HCT116 (cell line): ENCODE data around the gene OAT. TPM values are rescaled to one million over a fixed set of nuclear protein-coding genes. Genes with fewer than 3 reads are reported as not detected.

Experiments
- ATAC-seq: fragments of 200-7000 bp; cut with Tn5 transposase; 2 replicates; pipeline ENCODE4 v1.9.1; 2020; ENCODE audit warnings: mild to moderate bottlenecking, moderate library complexity
- BruUV-seq: library from RNA; stranded (reverse); fragments of 400-500 nt; replicated peaks from 2 replicates; lab custom pipeline; 2021; lab: Mats Ljungman, UMichigan
- CTCF ChIA-PET: fragments of 300-600 bp; sonication (Branson Sonifier 250); formaldehyde crosslinking; loops from one replicate; lab custom pipeline; 2021; ENCODE audit warnings: antibody characterized with exemption; lab: Charles Lee
- POLR2A ChIA-PET: fragments of 300-600, 350-600 bp; sonication (Branson Sonifier 250); formaldehyde crosslinking; loops from one replicate; lab custom pipeline; 2021; ENCODE audit warnings: antibody characterized with exemption; lab: Charles Lee
- RAD21 ChIA-PET, 2 experiments: fragments of 300-600 bp; sonication (Branson Sonifier 250); formaldehyde crosslinking; loops; one replicate each; lab custom pipeline; 2023; ENCODE audit warnings: low total read pairs in 2 of 2; ENCODE audit not compliant: uncharacterized antibody in 2 of 2, unreplicated experiment in 2 of 2, low non-redundant PET in 1 of 2; lab: Charles Lee
- DNase-seq: peaks from one replicate; pipeline ENCODE4 v3.0.0-alpha.2; 2010; ENCODE audit warnings: low read depth, low spot score
- H2AFZ ChIP-seq: fragments of 200-600 bp; shearing (Covaris generic), sonication (generic); 2 replicates; pipeline ENCODE4 v1.6.1; 2017; ENCODE audit warnings: low read depth, mixed run types, mixed read lengths, antibody characterized with exemption, low read length; ENCODE audit not compliant: poor library complexity, severe bottlenecking
- H3K27ac ChIP-seq: 2 replicates; pipeline ENCODE4 v1.5.1; 2012; ENCODE audit warnings: low read depth, low read length
- H3K27me3 ChIP-seq: fragments of 200-600 bp; sonication (generic); 2 replicates; pipeline ENCODE4 v1.6.1; 2016; ENCODE audit warnings: mixed run types, low read length, mixed read lengths; ENCODE audit not compliant: insufficient read depth
- H3K36me3 ChIP-seq, 2 experiments: fragments of 200-500 bp in 1 of 2; fragments of 200-600 bp in 1 of 2; sonication (Bioruptor generic) in 1 of 2; sonication (generic) in 1 of 2; 2 replicates each; pipeline versions ENCODE4 v1.5.1 to v1.6.1; 2014 to 2016; ENCODE audit warnings: low read length in 2 of 2, inconsistent platforms in 1 of 2, mixed read lengths in 1 of 2, mixed run types in 1 of 2; ENCODE audit not compliant: insufficient read depth in 2 of 2, control insufficient read depth in 1 of 2
- H3K4me1 ChIP-seq, 2 experiments: fragments of 200-600 bp in 1 of 2; sonication (generic) in 1 of 2; 2 replicates each; pipeline versions ENCODE4 v1.5.1 to v1.6.1; 2012 to 2017; ENCODE audit warnings: low read length in 2 of 2, inconsistent platforms in 1 of 2, mild to moderate bottlenecking in 1 of 2, mixed read lengths in 1 of 2, mixed run types in 1 of 2, moderate library complexity in 1 of 2; ENCODE audit not compliant: insufficient read depth in 2 of 2, control insufficient read depth in 1 of 2
- H3K4me2 ChIP-seq: fragments of 200-600 bp; sonication (generic); 2 replicates; pipeline ENCODE4 v1.6.1; 2017; ENCODE audit warnings: mixed run types, low read length, mixed read lengths
- H3K4me3 ChIP-seq, 2 experiments: fragments of 200-600 bp in 1 of 2; sonication (generic) in 1 of 2; replicated peaks in 1 of 2; 2 replicates each; pipeline ENCODE4 v1.5.1; 2011 to 2016; ENCODE audit warnings: low read length in 2 of 2, control low read depth in 1 of 2, low read depth in 1 of 2, mild to moderate bottlenecking in 1 of 2, mixed read lengths in 1 of 2, mixed run types in 1 of 2
- H3K79me2 ChIP-seq: fragments of 200-600 bp; sonication (generic); 2 replicates; pipeline ENCODE4 v1.6.1; 2017; ENCODE audit warnings: mild to moderate bottlenecking, mixed run types, low read length, moderate library complexity, mixed read lengths; ENCODE audit not compliant: insufficient read depth
- H3K9ac ChIP-seq: fragments of 200-600 bp; sonication (generic); 2 replicates; pipeline ENCODE4 v1.6.1; 2016; ENCODE audit warnings: low read length, mixed read lengths
- H3K9me2 ChIP-seq: fragments of 200-600 bp; sonication (generic), shearing (Covaris generic); 2 replicates; pipeline ENCODE4 v1.6.1; 2017; ENCODE audit warnings: mixed run types, mild to moderate bottlenecking, moderate library complexity; ENCODE audit not compliant: insufficient read depth
- H3K9me3 ChIP-seq, 2 experiments: fragments of 200-500 bp in 1 of 2; fragments of 200-600 bp in 1 of 2; sonication (Bioruptor generic) in 1 of 2; sonication (generic) in 1 of 2; 2 replicates each; pipeline ENCODE4 v1.6.1; 2014 to 2017; ENCODE audit warnings: low read length in 2 of 2, mixed read lengths in 2 of 2, inconsistent platforms in 1 of 2, low read depth in 1 of 2, mild to moderate bottlenecking in 1 of 2, mixed run types in 1 of 2, moderate library complexity in 1 of 2; ENCODE audit not compliant: control insufficient read depth in 1 of 2, insufficient read depth in 1 of 2
- H4K20me1 ChIP-seq: fragments of 200-600 bp; sonication (generic), shearing (Covaris generic); 2 replicates; pipeline ENCODE4 v1.6.1; 2017; ENCODE audit warnings: mixed run types, mild to moderate bottlenecking, moderate library complexity; ENCODE audit not compliant: insufficient read depth
- EZH2 ChIP-seq: fragments of 200-600 bp; sonication (generic); IDR thresholded peaks from 2 replicates; pipeline ENCODE4 v1.6.1; 2017; ENCODE audit warnings: antibody characterized with exemption, mixed run types
- EZH2phosphoT487 ChIP-seq: fragments of 200-600 bp; IDR thresholded peaks from 2 replicates; pipeline ENCODE4 v1.6.1; 2018; ENCODE audit warnings: antibody characterized with exemption, borderline replicate concordance
- JUND ChIP-seq: IDR thresholded peaks from 2 replicates; pipeline ENCODE4 v1.6.1; 2012
- POLR2AphosphoS5 ChIP-seq: IDR thresholded peaks from 2 replicates; pipeline ENCODE4 v1.6.1; 2011; ENCODE audit warnings: mild to moderate bottlenecking, low read depth, low read length, moderate library complexity
- TCF7L2 ChIP-seq: IDR thresholded peaks from 2 replicates; pipeline ENCODE4 v1.7.0; 2011; ENCODE audit warnings: borderline replicate concordance, inconsistent platforms; ENCODE audit not compliant: insufficient read depth, insufficient read length; ENCODE audit errors: extremely low read depth
- ZNF274 ChIP-seq: fragments of 200-500 bp; sonication (Bioruptor generic); IDR thresholded peaks from 2 replicates; pipeline ENCODE4 v1.6.1; 2014; ENCODE audit warnings: mild to moderate bottlenecking, low read depth, low read length, inconsistent platforms
- intact Hi-C: fragments of 100-400 bp; cut with micrococcal nuclease; formaldehyde crosslinking; loops from 2 replicates; pipeline ENCODE4 v1.10.0; 2022
- total RNA-seq: library from RNA; stranded (reverse); gene quantifications from one replicate; pipeline ENCODE4 v1.2.1, GENCODE V29; 2021; ENCODE audit not compliant: unreplicated experiment
- TF ChIP-seq, protein P1 (sequence below): IDR thresholded peaks from 2 replicates; pipeline ENCODE4 v1.6.1; 2012
- TF ChIP-seq, protein P2 (sequence below): IDR thresholded peaks from 2 replicates; pipeline ENCODE4 v1.6.1; 2012
- TF ChIP-seq, protein P3 (sequence below): IDR thresholded peaks from 2 replicates; pipeline ENCODE4 v1.6.1; 2011; ENCODE audit warnings: mild to moderate bottlenecking, low read length, moderate library complexity; ENCODE audit not compliant: insufficient replicate concordance; ENCODE audit errors: extremely low read depth

Gene OAT
- total RNA-seq, 1 experiment from 2014 or later = 133 TPM

DNA sequence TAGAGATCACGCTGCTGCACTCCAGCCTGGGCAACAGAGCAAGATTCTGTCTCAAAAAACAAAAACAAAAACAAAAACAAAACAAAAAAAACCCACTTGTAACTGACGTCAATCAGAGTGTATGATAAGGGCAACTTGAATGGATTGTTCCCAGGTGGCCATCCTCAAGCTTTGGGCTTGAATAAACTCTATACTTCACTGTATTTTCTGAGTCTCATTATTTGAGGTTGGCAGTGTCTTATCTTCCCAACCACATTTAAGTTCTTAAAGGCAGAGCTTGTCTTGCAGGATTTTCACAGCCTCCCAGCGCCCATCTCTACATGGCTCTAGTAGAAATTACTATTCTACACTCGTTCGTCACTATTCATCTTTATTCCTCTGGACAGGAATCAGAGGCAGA is 5.1 kb upstream of the OAT start:
- Histone ChIP-seq H3K27me3 (no peaks in the 10 kb centered on the region), H3K36me3 (no peaks in the 10 kb centered on the region), H4K20me1 (no peaks in the 10 kb centered on the region), H3K9me2 (no peaks in the 10 kb centered on the region), H3K4me1 (peaks cover 5 to 7% of the 10 kb centered on the region in 2 experiments; a peak in 3 of 4 replicates), H3K4me3 (no peak overlapping the region), H3K79me2 (no peaks in the 10 kb centered on the region), H3K9ac (no peak overlapping the region), H2AFZ (no peak overlapping the region), H3K9me3 (no peaks in the 10 kb centered on the region), H3K4me2 (no peak overlapping the region), H3K27ac (no peak overlapping the region)
- RAD21 ChIA-PET = no interaction called here
- TF ChIP-seq POLR2AphosphoS5 = no peak
- no peak for TF ChIP-seq JUND
- TF ChIP-seq, protein P1, sequence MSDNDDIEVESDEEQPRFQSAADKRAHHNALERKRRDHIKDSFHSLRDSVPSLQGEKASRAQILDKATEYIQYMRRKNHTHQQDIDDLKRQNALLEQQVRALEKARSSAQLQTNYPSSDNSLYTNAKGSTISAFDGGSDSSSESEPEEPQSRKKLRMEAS = no peak
- TF ChIP-seq TCF7L2 = no peak
- TF ChIP-seq EZH2phosphoT487 = no peak
- TF ChIP-seq, protein P2, sequence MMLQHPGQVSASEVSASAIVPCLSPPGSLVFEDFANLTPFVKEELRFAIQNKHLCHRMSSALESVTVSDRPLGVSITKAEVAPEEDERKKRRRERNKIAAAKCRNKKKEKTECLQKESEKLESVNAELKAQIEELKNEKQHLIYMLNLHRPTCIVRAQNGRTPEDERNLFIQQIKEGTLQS = no peak
- TF ChIP-seq EZH2 = no peak
- no peak for TF ChIP-seq ZNF274
- TF ChIP-seq, protein P3, sequence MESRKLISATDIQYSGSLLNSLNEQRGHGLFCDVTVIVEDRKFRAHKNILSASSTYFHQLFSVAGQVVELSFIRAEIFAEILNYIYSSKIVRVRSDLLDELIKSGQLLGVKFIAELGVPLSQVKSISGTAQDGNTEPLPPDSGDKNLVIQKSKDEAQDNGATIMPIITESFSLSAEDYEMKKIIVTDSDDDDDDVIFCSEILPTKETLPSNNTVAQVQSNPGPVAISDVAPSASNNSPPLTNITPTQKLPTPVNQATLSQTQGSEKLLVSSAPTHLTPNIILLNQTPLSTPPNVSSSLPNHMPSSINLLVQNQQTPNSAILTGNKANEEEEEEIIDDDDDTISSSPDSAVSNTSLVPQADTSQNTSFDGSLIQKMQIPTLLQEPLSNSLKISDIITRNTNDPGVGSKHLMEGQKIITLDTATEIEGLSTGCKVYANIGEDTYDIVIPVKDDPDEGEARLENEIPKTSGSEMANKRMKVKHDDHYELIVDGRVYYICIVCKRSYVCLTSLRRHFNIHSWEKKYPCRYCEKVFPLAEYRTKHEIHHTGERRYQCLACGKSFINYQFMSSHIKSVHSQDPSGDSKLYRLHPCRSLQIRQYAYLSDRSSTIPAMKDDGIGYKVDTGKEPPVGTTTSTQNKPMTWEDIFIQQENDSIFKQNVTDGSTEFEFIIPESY = no peak
- POLR2A ChIA-PET = no interaction called here
- intact Hi-C loops = no loop called here
- ATAC-seq = no peak
- CTCF ChIA-PET = interaction anchor here (1.1 to 1.5 kb wide), 2 partner anchors 20 to 35 kb away, joined by 3 to 5 read pairs; no protein-coding TSS in a partner anchor
- BruUV-seq = no TSS peak
- no peak for DNase-seq
